ENCODE results near the gene PRM2.

GRCh38 chr16:11299865-11300559 is 23.7 kb upstream of the PRM2 start:
- TF ChIP-seq CTCF (IDR thresholded peaks at IDR 0.05) = no peak
- no peak for TF ChIP-seq POLR2A (IDR thresholded peaks at IDR 0.05)
